ENCODE data around the gene TK2.
"Not testable (repeated sequence)": the region's sequence is repeated elsewhere in the genome, so short reads cannot be mapped to it uniquely, and the experiment has no call there.

Gene TK2

GRCh38 chr16:66470556-66470955 lies 79.4 kb downstream of the TK2 start:
- no peak for DNase-seq (ENCODE audit: low read depth in 1 of 2, low spot score in 1 of 2)

DNA sequence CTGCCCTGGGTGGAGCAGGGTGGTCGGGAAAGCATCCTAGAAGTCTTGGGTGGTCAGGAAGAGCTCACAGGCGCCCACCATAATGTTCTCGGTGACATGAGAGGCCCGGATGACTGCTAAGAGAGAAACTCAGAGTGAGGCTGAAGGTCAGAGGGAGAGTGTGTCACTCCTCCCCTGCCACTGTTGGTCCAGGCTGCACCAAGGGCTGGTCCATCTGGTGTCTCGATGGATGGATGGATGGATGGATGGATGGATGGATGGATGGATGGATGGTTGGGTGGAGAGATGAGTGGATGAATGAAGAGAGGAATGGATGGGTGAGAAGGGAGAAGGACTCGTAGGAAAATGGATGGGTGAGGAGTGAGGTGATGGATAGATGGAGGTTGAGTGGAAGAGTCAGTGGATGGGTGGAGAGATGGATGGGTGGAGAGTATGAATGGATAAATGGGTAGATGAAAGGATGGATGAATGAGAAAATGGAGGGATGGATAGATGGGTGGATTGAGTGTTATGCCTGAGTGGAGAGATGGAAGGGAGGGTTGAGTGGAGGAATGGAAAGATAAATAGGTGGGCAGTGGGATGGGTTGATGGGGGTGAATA lies 79.9 kb downstream of the TK2 start:
- no peak for DNase-seq (ENCODE audit: low read depth in 1 of 2, low spot score in 1 of 2)

DNA sequence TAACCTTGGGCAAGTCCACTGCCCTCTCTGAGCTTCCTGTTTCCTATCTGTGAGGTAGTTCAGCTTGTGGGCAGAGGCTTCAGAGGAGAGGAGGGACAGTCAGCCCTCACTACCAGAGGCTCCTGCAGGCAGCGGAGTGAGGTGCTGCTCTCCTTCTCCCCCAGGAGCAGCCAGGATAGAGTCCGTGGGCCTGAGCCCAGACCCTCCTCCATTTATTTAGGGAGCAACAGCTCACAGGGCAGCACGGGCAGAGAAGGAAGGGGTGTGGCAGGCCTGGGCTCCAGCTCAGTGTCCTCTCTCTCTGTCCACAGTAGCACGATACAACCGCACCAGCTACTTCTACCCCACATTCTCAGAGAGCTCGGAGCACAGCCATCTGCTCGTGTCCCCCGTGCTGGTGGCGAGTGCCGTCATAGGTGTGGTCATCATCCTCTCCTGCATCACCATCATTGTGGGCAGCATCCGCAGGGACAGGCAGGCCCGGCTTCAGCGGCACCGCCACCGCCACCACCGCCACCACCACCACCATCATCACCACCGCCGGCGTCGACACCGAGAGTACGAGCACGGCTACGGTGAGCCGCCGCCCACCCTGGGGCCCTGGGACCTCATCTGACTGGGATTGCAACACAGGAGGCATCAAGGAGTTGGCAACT lies 80.5 kb downstream of the TK2 start:
- DNase-seq (ENCODE audit: low read depth in 1 of 2, low spot score in 1 of 2): no peak

GRCh38 chr16:66468321-66468965 lies 81.5 kb downstream of the TK2 start:
- no peak for DNase-seq (ENCODE audit: low read depth in 1 of 2, low spot score in 1 of 2)

GRCh38 chr16:66467611-66468010 lies 82.3 kb downstream of the TK2 start:
- DNase-seq (ENCODE audit: low read depth in 1 of 2, low spot score in 1 of 2): no peak

DNA sequence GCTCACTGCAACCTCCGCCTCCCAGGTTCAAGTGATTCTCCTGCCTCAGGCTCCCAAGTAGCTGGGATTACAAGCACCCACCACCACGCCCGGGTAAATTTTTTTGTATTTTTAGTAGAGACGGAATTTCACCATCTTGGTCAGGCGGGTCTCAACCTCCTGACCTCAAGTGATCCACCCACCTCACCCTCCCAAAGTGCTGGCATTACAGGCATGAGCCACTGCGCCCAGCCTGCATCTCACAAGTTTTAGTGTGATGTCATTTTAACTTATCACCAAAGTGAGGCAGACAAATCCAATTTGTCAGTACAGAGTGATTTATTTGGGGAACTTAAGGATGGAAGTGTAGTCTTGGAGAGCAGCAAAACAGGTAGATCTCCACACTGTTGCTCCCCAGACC lies 83.3 kb downstream of the TK2 start:
- not testable (repeated sequence) for DNase-seq (ENCODE audit: low read depth in 1 of 2, low spot score in 1 of 2)

DNA sequence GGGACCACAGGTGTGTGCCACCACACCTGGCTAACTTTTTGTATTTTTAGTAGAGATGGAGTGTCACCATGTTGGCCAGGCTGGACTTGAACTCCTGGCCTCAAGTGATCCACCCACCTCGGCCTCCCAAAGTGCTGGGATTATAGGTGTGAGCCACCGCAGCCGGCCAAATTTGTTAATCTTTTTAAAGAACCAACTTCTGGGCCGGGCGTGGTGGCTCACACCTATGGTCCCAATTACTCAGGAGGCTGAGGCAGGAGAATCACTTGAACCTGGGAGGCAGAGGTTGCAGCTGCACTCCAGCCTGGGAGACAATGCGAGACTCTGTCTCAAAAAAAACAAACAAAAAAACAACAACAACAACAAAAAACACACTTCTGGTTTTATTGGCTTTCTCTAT lies 84.0 kb downstream of the TK2 start:
- DNase-seq (ENCODE audit: low read depth in 1 of 2, low spot score in 1 of 2): not testable (repeated sequence)

DNA sequence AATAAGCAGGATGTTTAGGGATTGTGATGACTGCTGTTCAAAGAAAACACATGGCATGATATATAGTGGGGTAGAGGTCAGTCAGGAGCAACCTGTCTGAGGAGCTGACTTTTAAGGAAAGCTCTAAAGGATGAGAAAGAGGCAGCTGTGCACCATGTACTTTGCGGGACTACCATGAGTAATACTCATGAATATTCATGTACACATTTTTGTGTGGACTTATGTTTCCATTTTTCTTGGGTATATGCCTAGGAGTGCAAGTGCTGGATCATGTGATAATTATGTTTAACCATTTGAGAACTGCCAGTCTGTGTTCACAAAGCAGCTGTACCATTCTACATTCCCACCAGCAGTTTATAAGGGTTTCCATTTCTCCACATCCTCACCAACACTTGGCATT lies 87.0 kb downstream of the TK2 start:
- DNase-seq (ENCODE audit: low read depth in 1 of 2, low spot score in 1 of 2): no peak

DNA sequence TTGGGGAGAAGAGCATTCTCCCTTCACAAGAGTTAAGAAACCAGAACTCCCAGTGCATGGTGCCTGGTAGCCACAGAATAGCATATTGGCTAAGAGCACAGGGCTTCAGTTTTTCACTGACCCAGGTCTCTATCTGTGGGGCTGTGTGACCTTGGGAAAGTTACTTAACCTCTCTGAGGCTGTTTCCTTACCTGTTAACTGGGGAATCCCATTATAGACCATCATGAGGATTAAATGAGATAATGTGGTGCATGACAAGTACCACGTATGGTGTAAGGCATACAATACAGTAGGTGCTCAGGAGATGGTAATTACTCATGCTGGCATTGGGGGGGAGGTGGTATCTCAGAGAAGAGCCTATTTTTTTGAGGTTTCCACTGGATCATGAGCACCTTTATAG lies 89.2 kb downstream of the TK2 start:
- no peak for DNase-seq (ENCODE audit: low read depth in 1 of 2, low spot score in 1 of 2)

- no peak for DNase-seq (ENCODE audit: low read depth in 1 of 2, low spot score in 1 of 2)
Observed at GRCh38 chr16:66459878-66460277, 90.0 kb downstream of the TK2 start.

DNA sequence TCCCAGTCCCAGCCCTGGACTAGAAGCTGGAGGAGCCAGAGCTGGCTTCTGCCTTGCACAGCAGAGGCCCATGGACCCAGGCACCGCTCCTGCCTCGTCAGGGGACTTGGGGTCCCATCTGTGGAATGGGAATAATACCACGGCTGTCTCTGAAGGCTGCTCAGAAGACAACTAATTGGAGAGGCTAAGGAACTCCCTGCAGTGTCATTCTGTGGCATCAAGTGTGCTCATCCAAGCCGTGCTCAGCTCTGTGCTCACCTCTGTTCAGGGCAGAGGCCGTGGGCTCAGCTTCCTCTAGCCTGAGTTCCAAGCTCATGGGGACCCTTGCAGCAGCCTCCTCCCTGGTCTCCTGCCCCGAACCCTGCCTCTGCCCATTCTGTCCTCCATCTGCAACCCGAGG lies 91.1 kb downstream of the TK2 start:
- no peak for DNase-seq (ENCODE audit: low read depth in 1 of 2, low spot score in 1 of 2)

GRCh38 chr16:66458292-66458691 lies 91.6 kb downstream of the TK2 start:
- no peak for DNase-seq (ENCODE audit: low read depth in 1 of 2, low spot score in 1 of 2)

Measured in activated T-helper 1 cell treated with anti-CD3 and anti-CD28 coated beads, Interleukin-2, amount 50 U/mL, for 16 hours (primary cell).